GM18870 (cell line): ENCODE data around the gene MAD1L1.
"Not testable (repeated sequence)": the region's sequence is repeated elsewhere in the genome, so short reads cannot be mapped to it uniquely, and the experiment has no call there.

ENCODE experiments used
- ATAC-seq: cut with Tn5 transposase; IDR thresholded peaks from one replicate; pipeline ENCODE4 v1.9.1; 2021; ENCODE audit warnings: moderate library complexity; ENCODE audit not compliant: unreplicated experiment

Gene MAD1L1

DNA sequence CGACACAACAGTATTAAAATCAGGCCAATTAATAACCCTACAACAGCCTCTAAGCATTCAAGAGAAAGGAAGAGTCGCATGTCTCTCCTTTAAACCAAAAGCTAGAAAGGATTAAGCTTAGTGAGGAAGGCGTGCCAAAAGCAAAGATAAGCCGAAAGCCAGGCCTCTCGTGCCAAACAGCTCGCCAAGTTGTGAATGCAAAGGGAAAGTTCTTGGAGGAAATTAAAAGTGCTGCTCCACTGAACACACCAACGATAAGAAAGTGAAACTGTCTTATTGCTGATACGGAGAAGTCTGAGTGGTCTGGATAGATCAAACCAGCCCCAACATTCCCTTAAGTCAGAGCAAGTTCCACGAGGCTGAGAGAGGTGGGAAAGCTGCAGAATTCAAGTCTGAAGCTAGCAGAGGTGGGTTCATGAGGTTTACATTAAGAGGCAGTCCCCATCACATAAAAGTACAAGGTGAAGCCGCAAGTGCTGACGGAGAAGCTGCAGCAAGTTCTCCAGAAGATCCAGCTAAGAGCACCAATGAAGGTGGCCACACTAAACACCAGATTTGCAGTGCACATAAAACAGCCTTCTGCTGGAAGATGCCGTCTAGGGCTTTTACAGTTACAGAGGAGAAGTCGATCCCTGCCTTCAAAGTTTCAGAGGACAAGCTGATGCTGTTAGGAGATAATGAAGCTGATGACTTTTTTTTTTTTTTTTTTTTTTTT, 194.8 kb downstream of the MAD1L1 start:
- ATAC-seq, result no peak

- ATAC-seq, result no peak
These were observed 195.4 kb downstream of the MAD1L1 start for GRCh38 chr7:2037301-2037807.

- ATAC-seq, result no peak
These were observed 196.0 kb downstream of the MAD1L1 start for GRCh38 chr7:2036786-2037185.

DNA sequence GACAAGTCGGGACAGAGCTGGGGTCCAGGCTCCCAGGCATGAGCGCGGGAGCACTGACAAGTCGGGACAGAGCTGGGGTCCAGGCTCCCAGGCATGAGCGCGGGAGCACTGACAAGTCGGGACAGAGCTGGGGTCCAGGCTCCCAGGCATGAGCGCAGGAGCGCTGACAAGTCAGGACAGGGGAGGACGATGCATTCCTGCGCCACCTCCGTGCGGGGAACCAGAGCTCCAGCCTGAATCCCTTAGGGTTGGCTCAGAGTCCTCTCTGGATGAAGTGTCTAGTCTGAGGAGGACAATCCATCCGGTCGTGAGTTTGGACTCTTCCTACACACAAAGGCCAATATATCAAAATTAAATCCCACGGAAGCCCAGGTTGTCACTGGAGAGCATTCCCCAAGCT, 196.5 kb downstream of the MAD1L1 start:
- not testable (repeated sequence) for ATAC-seq

GRCh38 chr7:2034291-2035201, 198.2 kb downstream of the MAD1L1 start:
- no peak for ATAC-seq

GRCh38 chr7:2033586-2034135, 199.1 kb downstream of the MAD1L1 start:
- ATAC-seq, result no peak

GRCh38 chr7:2032876-2033407, 199.8 kb downstream of the MAD1L1 start:
- ATAC-seq, result no peak

DNA sequence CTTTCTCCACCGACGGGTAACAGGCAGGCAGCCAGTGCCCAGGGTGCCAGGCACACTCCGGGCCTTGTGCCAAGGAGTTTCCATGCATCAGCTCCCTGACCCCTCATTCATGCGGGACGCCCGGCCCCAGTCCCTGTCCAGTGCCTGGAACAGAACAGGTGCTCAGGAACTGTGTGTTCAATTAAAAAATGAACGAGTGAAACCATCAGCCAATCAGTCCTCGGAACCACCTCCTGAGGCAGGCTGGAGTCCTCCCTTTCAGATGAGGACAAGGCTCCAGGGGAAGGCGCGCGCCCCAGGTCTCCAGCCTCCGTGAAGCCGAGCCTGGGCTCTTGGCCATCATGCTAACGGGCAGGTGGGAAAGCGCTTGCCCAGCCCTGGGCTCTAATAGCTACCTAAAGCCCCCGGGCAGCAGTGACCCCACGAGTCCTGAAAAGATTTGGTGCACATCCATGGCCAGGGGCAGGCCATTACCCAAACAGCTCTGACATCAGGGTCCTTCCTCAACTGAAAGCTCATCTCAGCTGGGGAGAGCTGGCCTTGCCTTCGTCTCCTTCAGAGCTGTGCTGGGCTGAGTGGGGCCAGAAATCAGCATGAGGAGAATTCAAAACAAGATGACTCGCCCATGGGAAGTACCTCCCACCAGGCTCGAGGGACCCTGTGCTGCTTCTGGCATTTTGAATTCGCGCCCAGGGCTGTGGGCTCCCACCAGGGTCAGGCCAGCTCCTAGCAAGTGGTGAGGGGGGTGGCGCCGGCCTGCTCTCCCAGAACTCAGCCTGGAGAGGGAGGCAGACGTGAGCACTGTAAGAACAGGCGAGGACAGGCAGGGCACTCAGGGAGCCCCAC, 200.5 kb downstream of the MAD1L1 start:
- ATAC-seq, result no peak

- no peak for ATAC-seq
These were observed 201.3 kb downstream of the MAD1L1 start for GRCh38 chr7:2031451-2031845.

DNA sequence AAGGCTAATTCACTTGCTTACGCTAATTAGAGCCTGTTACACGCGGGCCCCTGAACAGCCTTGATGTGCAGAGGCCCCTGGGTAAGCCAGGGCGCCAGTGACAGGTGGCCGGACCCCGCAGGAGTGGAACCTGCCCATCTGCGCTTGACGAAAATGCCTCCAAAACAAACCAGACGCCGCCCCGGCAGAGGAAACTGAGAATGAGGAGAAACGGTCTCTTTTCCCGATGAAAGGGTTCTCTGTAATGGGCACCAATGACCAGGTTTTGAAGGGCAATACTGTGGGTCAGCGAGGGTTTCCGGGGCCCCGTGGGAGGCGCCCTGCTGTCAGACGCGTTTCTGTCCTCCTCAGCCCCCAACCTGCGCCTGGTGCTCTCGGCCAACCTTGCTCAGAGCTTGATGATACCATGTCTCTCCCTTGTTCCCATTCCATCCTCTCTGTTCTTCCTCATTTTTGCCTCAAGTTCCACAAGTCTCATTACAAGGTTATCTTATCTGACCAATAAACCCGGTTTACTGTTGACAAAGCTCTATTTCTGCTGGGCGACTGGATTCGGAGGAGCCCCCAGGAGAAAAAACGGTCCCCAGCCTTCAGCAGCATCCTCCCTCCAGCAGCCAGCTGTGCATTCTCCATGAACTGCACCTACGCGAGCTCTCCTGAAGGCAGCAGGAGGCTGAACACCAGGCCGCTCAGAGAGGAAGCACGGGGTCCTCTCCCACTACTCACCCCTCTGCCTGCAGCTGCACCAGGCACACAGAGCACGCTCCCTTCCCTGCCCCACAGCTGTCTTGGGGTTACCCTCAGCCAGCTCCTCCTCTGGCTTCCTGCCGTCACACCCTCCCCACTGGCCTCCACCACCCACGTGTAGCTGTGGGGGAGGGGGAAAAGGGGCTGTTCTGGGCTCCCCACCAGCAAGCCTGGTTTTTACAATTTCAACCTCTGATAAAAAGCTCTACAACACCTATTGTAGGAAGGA, 202.0 kb downstream of the MAD1L1 start:
- no peak for ATAC-seq

- ATAC-seq, result no peak
These were observed 202.8 kb downstream of the MAD1L1 start for GRCh38 chr7:2029936-2030335.

- no peak for ATAC-seq
These were observed 203.4 kb downstream of the MAD1L1 start for GRCh38 chr7:2029211-2029905.

- no peak for ATAC-seq
These were observed 204.0 kb downstream of the MAD1L1 start for GRCh38 chr7:2028733-2029132.

- no peak for ATAC-seq
These were observed 207.6 kb downstream of the MAD1L1 start for GRCh38 chr7:2025188-2025587.

GRCh38 chr7:2024567-2024918, 208.2 kb downstream of the MAD1L1 start:
- ATAC-seq, result no peak

DNA sequence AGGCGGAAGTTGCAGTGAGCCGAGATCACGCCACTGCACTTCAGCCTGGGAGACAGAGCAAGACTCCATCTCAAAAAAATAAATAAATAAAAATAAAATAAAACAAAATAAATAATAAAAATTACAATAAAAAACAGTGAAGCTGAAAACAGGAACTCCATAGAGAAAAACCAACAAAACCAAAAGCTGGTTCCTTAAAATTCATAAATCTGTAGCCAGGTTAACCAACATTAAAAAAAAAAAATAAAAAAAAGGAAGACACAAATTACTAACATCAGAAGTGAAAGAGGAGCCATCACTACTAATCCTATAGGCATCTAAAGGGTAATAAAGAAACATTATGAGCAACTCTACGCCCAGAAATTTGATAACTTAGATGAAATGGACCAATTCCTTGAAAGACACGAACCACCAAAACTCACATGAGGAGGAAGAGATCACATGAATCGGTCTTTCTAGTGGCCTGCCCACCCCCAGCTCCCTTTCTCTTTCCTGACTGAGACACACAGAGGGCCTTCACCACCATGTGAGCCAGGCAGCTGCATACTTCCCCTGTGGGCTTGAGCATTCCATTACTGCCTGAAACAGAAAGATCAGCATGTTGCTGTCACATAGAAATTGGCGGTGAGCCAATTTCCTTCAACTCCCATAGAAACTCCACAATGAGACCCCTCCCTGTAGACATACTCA, 208.7 kb downstream of the MAD1L1 start:
- ATAC-seq, result no peak

- ATAC-seq, result no peak
These were observed 210.0 kb downstream of the MAD1L1 start for GRCh38 chr7:2022737-2023250.

GRCh38 chr7:2022021-2022409, 210.7 kb downstream of the MAD1L1 start:
- ATAC-seq, result no peak
